Activated T-cell treated with anti-CD3 and anti-CD28 coated beads for 4 hours (primary cell): Measurements from ENCODE around the gene XIST.
"Not testable (repeated sequence)": the region's sequence is repeated elsewhere in the genome, so short reads cannot be mapped to it uniquely, and the experiment has no call there.

Experiments used
- DNase-seq: peaks from one replicate; pipeline ENCODE4 v3.0.0-alpha.2; 2020

Gene XIST

DNA sequence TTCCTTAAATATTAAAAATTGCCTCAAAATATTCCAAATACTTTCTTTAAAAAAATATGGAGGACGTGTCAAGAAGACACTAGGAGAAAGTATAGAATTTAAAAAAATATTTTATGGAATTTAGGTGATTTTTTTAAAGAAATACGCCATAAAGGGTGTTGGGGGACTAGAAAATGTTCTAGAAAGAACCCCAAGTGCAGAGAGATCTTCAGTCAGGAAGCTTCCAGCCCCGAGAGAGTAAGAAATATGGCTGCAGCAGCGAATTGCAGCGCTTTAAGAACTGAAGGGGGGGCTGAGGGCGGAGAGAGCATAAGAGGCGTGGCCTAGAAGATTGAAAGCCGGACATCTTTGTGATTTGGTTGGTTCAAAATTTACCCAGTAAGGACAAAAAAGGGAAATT, at the start of gene XIST:
XIST (minus strand) TSS at position 248 of the 400 bp plus-strand sequence.
- DNase-seq = no peak

DNA sequence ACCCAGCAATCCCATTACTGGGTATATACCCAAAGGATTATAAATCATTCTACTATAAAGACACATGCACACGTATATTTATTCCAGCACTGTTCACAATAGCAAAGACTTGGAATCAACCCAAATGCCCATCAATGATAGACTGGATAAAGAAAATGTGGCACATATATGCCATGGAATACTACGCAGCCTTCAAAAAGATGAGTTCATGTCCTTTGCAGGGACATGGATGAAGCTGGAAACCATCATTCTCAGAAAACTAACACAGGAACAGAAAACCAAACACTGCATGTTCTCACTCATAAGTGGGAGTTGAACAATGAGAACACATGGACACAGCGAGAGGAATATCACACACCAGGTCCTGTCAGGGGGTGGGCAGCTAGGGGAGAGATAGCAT, 45.8 kb upstream of the XIST start:
- DNase-seq = not testable (repeated sequence)

DNA sequence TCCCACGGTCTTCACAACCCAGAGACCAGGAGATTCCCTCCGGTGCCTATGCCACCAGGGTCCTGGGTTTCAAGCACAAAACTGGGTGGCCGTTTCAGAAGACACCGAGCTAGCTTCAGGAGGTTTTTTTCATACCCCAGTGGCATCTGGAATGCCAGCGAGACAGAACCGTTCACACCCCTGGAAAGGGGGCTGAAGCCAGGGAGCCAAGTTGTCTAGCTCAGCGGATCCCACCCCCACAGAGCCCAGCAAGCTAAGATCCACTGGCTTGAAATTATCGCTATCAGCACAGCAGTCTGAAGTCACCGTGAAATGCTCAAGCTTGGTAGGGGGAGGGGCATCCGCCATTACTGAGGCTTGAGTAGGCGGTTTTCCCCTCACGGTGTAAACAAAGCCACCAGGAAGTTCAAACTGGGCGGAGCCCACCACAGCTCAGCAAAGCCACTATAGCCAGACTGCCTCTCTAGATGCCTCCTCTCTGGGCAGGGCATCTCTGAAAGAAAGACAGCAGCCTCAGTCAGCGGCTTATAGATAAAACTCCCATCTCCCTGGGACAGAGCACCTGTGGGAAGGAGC, 40.1 kb upstream of the XIST start:
- DNase-seq = not testable (repeated sequence)

DNA sequence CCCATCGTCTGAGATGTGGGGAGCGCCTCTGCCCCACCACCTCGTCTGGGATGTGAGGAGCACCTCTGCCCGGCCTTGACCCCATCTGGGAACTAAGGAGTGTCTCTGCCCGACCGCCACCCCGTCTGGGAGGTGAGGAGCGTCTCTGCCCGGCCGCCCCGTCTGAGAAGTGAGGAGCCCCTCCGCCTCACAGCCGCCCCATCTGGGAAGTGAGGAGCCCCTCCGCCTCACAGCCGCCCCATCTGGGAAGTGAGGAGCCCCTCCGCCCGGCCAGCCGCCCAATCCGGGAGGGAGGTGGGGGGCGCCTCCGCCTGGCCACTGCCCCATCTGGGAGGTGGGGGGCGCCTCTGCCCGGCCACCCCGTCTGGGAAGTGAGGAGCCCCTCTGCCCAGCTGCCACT, 29.7 kb upstream of the XIST start:
- DNase-seq = not testable (repeated sequence)

DNA sequence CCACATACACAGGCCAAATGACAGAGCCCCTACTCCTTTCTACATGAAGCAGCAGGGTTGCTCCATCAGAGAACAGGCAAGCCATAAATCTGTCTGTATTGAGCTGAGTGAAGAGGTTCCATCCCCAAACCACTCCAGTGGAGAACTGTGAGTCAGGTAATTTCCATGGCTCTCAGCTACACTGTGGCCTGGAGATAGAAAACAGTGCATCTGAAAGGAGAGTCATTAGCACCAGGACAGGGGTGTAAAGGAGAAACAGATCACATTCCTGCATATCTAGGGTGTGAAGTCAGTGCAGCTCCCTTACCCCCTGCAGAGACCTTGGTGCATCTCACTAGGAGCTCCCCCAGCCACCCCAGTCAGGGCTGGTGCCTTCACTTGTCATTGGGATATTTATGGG, 25.2 kb upstream of the XIST start:
- DNase-seq = no peak

DNA sequence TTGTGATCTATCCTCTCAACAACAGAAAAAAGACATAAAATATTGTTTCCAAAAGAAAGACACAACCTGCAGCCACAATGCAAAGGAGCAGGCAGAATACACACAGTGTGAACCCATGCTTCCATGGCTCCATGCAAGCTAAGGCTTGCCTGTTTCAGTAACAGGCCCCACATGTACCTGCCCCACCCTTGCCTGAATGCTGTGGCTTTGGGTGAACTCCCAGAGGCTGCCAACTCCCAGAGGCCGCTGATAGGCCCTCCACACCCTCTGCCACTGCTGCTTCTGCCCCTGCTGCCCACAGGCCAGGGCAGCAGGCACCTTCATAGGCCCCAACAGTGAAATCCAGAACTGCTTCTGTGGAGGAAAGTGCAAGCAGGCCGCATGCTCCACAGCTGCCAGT, 24.4 kb upstream of the XIST start:
- DNase-seq = no peak

DNA sequence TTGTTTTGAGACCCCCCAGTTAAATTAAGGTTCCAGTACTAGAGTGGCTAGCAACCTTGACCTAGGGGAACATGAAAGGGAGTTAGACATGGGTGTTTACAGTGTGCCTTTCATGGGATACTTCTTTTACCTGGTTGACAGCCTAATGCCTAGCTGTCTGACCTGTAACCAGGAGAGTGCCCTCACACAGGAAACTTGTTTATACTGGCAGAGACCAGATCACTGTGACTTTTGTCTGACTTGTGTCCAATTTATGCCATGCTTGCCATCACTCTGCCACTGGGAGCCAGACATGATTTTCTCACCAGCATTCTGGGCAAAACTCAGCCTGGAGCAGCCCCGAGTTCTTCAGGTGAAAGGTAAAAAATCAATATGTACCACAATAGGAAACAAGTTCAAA, 16.4 kb upstream of the XIST start:
- DNase-seq = no peak

DNA sequence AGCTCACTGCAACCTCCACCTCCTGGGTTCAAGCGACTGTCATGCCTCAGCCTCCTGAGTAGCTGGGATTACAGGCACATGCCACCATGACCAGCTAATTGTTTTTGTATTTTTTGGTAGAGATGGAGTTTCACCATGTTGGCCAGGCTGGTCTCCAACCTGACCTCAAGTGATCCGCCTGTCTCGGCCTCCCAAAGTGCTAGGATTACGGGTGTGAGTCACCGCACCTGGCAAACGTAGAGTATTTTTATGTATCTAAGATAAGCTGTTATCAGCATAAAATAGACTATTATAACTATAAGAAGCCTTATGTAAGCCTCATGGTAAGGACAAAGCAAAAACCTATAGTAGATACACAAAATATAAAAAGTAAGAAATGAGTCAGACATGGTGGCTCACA, 14.6 kb upstream of the XIST start:
- no peak for DNase-seq

DNA sequence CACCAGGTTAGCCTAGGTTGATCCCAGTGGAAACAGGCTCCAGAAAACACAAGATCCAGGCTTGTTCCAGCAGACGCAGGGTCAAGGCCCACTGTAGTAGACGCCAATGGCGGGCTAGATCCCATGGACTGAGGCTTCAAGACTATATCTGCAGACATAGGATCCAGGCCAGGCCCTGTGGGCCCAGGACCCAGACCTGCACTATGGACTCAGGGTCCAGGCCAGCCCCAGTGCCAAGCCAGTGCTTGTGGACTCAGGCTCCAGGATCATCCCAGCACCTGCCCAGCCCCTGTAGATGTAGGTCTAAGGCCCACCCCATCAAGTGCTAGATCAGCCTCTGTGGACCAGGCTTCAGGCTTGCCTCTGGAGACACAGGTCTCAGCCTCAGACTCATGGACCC, 11.3 kb upstream of the XIST start:
- no peak for DNase-seq

DNA sequence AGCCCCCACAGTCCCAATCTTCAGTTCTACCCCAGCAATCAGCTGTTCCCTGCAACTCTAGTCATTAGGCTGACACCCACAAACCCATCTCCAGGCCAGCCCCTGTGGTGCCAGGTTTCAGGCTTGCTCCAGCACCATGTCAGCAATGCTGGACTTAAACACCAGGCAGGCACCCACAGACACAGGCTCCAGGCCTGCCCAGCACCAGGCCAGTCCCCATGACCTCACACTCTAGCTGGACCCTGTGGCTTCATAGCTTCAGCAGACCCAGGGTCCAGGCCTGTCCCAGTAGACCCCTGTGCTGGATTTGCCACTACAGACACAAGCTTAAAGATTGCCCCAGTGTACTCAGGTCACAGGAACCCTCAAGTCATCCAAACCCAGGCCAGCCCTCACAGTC, 10.8 kb upstream of the XIST start:
- DNase-seq = no peak

DNA sequence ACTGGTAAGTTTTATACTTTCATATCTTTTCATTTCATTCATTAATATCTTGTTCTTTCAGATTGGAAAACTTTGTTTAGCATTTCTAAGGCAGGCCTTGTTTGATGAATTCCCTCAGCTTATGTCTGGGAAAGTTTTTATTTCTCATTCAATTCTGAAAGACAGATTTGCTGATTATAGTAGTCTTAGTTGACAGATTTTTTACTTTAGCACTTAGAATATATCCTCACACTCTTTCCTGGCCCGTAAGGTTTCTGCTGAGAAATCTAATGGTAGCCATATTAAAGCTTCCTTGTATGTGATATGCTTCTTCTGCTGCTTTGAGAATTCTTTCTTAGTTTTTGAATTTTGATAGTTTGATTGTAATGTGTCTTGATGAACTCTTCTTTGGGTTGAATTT, 7.1 kb upstream of the XIST start:
- DNase-seq = no peak

DNA sequence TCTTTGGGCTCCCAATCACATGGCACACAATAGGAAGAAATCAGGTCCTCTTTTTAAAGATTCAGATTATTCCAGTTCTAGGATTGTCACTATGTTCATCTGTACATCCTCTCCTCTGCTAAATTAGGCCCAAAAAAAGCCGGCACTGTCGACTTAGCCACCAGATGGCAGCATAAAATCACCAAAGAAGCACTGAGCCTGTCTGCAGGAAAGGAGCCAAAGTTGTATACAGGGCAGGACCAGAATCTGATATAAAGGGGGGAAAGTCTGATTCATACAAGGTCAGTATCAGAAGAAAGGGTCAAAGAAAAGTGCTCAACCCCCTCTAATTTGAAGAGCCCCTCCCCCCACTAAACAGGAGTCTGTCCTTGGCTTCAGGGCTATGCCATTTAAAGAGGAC, 3.0 kb upstream of the XIST start:
- DNase-seq = peak; percentile 51

DNA sequence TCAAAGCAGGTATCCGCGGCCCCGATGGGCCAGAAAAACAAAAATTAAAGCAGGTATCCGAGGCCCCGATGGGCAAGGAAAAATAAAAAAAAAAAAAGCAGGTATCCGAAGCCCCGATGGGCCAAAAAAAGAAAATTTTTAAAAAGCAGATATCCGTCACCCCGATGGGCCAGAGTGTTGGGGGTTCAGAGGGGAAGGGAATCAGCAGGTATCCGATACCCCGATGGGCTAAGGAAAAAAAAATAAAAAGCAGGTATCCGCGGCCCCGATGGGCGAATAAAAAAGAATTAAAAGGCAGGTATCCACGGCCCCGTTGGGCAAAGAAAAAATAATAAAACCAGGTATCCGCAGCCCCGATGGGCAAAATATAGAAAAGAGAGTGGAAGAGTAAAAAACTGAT, 492 bp downstream of the XIST start:
- no peak for DNase-seq

DNA sequence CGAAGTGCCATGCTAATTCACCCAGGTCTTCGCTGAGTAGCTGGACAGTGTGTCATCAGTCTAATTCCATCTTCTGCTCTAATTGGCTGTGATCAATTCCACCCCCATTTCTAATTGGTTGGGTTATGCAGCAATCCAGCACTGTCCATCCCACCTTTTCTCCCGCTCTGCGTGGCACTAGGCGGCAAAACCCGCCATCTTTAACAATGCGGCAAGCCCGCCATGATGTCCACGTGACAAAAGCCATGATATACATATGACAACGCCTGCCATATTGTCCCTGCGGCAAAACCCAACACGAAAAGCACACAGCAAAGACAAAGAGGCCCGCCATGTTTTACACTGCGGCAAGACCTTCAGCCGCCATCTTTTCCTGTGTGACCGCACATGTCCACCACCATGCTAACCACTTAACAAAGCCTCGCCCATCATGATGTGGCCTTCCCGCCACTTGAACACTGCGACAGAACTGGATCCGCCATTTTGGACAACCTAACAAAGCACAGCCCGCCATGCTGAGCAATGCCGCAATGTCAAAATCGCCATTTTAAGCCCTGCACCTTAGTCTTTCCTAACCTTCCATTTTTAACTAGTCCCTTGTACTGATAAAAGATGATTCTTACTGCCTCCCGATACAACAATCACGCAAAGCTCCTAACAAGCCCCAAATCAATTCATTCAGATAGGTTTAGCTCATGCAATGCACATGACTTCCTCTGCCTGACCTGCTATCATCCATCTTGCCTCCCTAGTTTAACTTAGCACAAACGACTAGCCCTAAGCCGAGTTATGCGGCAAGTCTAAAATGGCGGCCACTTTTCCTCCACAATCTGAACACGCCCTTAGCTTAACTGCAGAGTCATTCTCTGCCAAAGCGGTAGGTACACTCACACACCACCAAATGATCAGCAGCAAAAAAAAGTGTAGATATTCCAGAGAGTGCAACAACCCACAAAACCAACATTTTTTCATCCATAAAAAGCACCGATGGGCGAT, 1.2 kb downstream of the XIST start:
- no peak for DNase-seq

DNA sequence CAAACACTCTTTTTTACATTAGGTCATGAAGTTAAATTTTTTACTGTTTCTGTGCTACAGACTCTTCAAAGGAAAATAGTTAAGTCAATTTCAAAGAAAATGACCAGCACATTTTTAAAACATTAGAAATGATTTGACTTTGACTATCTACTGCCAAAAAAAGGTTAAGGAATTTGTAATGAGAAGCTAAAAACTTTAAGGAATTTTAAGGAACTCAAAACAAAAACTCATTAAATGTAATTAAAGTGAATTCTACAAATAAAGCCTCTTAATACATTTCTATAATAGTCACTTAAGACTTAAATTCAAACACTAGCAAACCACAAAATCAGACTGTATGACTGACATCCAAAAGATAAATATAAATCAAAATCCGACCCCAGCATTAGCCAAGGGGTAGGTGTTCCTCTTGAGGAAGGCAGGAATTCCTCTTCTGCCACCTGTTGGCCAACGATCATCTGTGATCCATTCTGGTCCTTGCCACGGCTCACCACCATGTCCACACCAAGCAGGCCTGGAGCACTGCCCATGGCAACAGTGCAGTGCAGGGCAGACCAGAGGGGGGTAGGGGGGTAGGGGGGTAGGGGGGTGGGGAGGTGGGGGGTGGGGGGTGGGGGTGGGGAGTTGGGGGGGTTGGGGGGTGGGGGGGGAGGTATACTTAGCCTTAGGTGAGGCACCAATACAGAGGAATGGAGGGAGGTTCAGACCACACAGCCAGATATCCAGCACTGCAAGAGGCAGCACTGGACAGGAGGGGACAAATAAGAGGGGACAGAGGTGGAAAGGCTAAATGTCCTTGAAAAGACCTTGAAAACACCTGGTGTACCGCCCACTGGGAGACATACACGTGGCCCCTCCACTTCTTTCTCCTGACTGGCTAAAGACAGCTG, 2.1 kb downstream of the XIST start:
- no peak for DNase-seq

DNA sequence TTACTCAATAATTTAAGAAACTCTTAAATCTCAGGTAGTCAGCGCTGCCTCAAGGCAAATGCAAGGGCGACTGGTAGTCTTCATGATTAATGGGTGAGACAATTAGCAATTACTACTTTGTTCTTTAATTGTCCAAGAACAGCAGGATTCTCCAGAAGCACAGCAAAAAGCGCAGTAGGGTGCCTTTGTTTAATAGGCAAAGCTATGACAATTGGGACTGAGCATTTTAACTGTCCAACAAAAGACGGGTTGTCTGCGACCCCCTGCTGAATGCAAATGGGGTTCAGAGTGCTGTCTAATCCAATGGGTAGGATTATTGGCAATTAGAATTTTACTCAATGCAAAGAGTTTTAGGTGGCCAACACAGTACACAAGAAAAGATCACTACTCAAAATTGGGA, 3.4 kb downstream of the XIST start:
- no peak for DNase-seq

DNA sequence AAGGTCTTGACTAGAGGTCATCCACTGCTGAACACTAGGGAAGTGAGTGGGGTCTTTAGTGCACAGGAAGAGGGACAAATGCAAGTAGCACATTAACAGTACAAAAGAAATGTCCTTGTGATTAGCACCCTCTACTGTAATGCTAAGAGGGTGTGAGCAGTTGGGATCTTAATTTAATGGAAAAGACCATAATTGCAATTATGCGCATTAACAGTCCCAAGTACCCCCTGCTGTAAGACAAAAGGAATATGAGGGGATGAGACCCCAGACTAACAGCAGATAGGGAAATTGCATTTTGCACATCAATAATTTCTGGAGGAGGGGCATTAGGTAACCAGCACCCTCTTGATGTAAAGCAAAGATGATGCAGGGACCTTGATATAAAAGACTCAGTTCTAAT, 4.5 kb downstream of the XIST start:
- no peak for DNase-seq

DNA sequence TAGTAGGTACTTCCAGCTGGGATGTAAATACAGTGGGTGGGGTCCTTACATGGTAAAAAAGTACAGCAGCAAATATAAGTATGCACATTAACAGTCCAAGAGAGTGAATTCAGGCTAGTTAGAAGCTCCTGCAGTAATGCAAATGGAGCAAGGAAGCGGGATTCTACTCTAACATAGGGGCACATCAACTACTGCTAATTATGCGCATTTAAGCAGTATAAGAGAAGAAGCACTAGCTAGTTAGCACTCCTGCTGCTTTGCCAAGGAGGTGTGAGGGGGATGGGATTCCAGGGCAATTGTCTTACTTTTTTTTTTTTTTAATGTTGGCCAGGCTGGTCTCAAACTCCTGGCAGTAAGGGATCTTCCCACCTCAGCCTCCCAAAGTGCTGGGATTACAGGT, 5.4 kb downstream of the XIST start:
- DNase-seq = no peak

DNA sequence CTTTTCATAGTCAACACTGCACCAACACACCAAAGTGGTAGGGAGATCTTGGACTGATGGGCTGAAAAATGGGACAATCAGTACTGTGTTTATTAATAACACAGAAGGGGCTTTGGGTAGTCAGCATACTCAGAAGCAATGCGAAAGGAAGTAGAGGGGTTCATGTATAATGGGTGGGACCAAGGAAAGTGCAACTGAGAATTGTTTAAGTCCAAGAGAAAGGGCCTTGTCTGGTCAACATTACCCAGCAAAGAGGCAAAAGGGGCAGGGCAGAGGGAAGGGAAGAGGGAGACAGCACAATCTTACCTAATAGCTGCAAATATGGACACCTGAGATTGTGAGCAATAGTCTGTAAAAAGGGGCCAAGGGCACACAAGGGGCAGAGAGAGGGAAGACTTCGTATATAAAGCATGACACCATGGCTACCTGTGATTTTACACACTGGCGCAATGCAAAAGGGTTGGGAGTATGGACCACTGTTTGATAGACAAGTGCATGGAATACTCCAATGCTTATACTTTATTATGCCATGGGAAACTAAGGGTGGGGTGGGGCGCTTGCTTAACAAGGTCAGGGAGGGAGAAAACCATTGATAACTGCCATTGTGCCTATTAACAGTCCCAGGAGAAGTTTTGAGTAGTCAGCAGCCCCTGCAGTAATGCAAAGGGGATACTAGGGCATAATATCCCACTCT, 9.8 kb downstream of the XIST start:
- no peak for DNase-seq

DNA sequence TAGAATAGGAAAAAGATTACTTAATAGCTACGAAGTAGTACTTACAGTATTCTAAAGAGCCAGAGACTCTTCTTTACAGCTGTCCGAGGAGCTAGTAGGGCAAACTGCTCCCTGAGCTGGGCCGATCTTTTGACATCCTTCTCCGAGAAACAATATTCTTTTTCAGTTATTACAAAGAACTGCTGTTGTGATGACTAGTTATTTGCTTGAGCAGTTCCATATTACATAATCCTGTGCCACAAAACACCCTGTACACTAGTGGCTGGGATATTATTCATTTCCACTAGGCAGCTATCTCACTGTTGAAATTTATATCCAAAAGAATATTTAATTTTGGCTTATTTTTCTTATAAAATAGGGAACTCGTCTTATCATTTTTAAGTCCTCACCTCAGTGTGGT, 11.2 kb downstream of the XIST start:
- no peak for DNase-seq

DNA sequence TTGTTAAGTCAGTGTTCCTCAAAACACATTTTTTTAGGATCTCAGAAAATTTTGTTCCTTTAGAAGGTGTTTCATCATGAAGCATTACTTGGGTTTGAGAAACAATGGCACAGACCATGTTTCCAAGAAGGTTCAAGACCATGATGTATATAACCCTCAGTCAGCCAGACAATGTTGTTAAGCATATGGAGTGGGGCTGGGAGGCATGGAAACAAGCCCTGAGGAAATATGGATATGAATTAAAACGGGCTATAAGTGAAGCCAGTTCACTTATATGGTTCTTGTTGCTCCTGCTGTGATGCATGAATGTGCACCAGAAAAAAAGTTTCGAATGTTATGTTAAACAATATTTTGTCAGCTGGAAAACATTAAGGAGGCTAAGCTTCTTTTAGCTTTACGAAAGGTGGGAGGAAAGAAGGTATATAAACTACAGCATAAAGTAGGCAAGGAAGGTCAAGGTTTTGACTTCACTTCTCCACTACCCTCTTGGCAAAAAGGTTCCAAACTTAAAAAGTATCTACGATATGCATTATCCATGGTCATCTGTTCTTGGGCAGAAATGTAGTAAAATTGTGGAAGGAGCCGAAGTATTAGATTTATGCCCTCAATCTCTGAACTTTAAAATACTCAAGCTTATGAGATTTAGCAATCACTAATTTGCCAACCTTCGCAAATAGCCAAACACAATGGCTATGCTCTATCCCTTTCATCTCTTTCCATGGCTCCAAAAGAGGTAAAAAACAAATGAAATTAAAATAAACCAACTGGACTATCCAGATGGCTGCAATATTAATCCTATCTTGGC, 12.2 kb downstream of the XIST start:
- no peak for DNase-seq

DNA sequence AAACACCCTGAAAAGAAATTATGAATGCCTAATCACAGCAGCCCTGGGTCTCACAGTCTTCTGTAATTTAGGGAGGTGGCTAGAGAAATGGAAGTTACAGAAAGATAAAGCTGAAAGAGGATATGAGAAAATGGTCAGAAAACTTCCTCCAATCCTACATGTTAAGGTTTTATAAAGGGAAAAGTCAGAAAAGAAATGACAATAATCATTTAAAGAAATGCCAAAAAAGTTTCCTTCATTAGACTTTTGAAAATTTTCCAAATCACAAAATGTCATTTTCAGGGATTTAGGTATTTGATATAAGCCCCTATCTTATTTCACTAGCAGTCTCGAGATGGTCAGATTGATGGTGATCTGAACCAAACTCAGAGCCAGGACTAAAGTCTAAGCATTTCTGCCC, 13.4 kb downstream of the XIST start:
- no peak for DNase-seq
